Measurements from ENCODE around the gene ATP6V1B1.

- TF ChIP-seq POLR2A (IDR thresholded peaks at IDR 0.05) (no peak), CTCF (IDR thresholded peaks at IDR 0.05) (no peak)
These were observed 49.1 kb upstream of the ATP6V1B1 start for GRCh38 chr2:70886541-70886987.

Measured in esophagus squamous epithelium (tissue), 4 donors.